ENCODE measurements around the gene PARP1. TPM values are rescaled to one million over a fixed set of nuclear protein-coding genes. Genes with fewer than 3 reads are reported as not detected.

Gene PARP1
- total RNA-seq = 10 to 100 TPM; 40.4 to 72.2 (median 51.1) TPM

- TF ChIP-seq CTCF (IDR thresholded peaks at IDR 0.05; ENCODE audit: low read depth) = no peak
Observed at GRCh38 chr1:226407497-226408284, at the start of gene PARP1. PARP1 (minus strand) TSS chr1:226408093; CDS start chr1:226407929, 164 bp downstream.

GRCh38 chr1:226457307-226457712 lies 49.4 kb upstream of the PARP1 start:
- no peak for TF ChIP-seq CTCF (IDR thresholded peaks at IDR 0.05; ENCODE audit: low read depth)

GRCh38 chr1:226455843-226456242 lies 48.0 kb upstream of the PARP1 start:
- no peak for TF ChIP-seq CTCF (IDR thresholded peaks at IDR 0.05; ENCODE audit: low read depth)

GRCh38 chr1:226454349-226454748 lies 46.5 kb upstream of the PARP1 start:
- TF ChIP-seq CTCF (IDR thresholded peaks at IDR 0.05; ENCODE audit: low read depth) = no peak

- no peak for TF ChIP-seq CTCF (IDR thresholded peaks at IDR 0.05; ENCODE audit: low read depth)
Observed at GRCh38 chr1:226453015-226453704, 45.3 kb upstream of the PARP1 start.

GRCh38 chr1:226450688-226451087 lies 42.8 kb upstream of the PARP1 start:
- no peak for TF ChIP-seq CTCF (IDR thresholded peaks at IDR 0.05; ENCODE audit: low read depth)

- no peak for TF ChIP-seq CTCF (IDR thresholded peaks at IDR 0.05; ENCODE audit: low read depth)
Observed at GRCh38 chr1:226449823-226450222, 41.9 kb upstream of the PARP1 start.

All from subcutaneous adipose tissue (tissue), 4 donors.